GM20431 (cell line): ENCODE measurements around the gene ARHGAP18.

Experiments
- in situ Hi-C: fragments of 300-500 bp; cut with MseI, MboI; formaldehyde crosslinking; loops from one replicate; pipeline ENCODE4 v1.15.0; 2020; ENCODE audit warnings: low sequenced_read_pairs; ENCODE audit not compliant: unreplicated experiment

The ARHGAP18 gene

DNA sequence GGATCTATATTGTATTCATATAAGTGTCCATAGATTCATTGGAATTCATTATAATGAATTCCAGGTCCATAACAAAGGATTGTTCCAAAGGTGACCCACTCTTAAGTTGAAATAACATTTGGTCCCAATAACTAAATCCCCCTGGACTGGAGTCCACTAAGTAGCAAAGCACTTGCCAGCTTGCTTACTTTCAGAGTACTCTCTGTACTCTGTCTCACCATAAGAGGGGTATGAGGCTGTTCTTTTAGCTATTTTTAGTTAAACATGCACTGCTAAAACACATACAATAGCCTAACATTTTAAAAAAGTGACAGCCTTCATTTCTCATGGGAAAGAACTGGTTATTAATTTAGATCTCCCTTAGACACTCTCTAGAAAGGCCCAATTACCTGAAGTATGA, 16.7 kb upstream of the ARHGAP18 start:
- in situ Hi-C loops: loop anchor here (10.0 kb wide), 1 partner anchor 122 kb away; no protein-coding TSS in a partner anchor

- in situ Hi-C loops: loop anchor here (10.0 kb wide), 1 partner anchor 121 kb away; no protein-coding TSS in a partner anchor
Observed at GRCh38 chr6:129725341-129725740, 15.4 kb upstream of the ARHGAP18 start.

DNA sequence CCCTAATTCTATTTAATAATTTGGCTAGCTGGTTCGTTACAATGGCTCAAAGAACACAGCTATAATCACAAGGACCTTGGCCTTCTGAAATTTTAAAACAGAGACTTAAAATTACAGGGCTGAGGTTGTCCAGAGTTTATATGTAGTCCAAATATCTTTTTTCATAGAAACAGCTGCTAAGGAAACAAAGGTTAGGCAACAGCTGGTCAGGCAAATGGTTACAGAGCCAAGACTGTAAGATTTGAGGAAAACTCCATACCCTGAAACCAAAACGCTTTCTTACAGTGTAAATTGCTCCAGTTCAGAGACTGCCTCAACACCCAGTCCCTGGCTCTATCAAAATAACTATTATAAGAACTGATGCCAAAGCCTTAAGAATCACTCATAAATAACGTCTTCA, 9.7 kb upstream of the ARHGAP18 start:
- in situ Hi-C loops: loop anchor here (10.0 kb wide), 1 partner anchor 115 kb away; no protein-coding TSS in a partner anchor

DNA sequence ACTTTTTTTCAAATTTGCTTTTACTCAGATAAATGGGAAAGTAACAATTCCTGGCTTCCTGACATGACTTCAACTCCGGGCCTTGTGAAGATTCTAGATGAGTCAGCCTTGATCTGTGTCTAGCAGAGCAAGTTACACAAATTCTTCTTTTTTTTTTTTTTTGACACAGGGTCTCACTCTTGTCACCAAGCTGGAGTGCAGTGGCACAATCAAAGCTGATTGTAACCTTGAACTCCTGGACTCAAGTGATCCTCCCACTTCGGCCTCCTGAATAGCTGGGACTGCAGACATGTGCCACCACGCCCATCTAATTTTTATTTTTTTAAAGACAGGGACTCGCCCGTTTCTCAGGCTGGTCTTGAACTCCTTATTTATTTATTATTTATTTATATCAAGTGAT, 7.3 kb upstream of the ARHGAP18 start:
- in situ Hi-C loops: no loop called here

DNA sequence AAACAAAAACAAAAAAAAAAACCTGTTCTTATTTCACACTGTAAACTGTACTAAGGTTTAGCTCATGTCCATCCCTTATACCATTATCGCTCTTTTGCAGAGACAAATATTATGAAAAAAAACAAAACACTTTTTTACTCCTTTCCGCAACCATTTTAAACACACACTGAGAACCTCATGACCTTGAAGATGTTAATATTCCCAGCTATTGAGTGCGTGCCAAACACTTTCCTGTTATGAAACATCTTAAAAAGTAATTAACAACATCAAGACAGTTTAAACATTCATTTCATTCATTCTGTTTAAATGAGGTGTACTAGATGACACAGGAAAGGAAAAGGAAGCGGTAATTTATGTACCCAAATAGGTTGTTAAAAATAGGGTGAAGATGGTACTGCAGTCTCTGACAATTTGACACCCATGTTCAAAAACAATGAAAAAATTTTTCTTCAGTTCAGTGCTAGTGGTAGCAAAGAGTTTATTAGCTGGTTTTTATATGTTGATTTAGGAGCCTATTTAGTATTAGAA, 3.9 kb upstream of the ARHGAP18 start:
- in situ Hi-C loops: no loop called here

DNA sequence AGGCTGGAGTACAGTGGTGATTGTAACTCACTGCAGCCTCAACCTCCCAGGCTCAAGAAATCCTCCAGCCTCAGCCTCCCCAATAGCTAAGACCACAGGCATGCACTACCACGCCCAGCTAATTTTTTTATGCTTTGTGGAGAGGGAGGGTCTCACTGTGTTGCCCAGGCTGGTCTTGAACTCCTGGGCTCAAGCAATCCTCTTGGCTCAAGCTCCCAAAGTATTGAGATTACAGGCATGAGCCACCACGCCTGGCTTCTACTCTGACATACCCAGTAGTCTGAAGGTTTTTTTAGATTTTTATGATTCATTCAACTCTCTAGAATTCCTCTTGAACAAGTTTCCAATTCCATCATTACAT, 1.3 kb upstream of the ARHGAP18 start:
- in situ Hi-C loops: no loop called here

- in situ Hi-C loops: no loop called here
Observed at GRCh38 chr6:129710450-129711270, 683 bp upstream of the ARHGAP18 start.

GRCh38 chr6:129709196-129709768, 695 bp downstream of the ARHGAP18 start:
- in situ Hi-C loops: no loop called here

DNA sequence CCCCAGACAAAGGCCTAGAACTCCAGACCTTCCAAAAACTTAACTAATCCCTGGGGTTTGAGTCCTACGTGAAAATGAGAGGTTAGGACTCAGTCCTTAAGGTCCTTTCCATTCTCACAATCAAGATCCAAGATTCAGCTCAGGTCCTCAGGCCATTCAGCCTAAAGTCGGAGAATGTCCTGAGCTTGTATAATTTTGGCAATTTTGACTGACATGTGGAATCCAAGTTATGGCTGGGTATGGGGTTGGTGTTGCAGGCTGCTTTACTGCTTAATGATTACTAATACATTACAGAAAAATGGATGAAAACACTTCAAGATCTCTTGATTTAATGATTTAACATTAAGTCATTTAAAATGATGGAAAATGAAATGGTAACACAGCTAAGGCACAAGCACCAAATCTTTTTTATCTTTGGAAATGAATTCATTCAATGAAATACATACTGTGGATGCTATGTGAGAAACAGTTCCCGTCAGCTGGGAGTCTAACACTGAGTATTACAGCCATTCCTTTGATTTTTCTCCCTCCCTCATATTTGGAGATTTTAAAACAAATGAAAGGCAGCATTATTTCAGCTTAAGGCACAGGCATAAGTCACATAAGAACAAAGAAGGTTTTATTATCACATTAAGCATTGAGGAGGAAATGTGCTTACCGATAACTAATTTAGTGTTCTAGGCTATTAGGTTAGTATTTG, 1.3 kb downstream of the ARHGAP18 start:
- in situ Hi-C loops: no loop called here

- in situ Hi-C loops: no loop called here
Observed at GRCh38 chr6:129707882-129708495, 2.0 kb downstream of the ARHGAP18 start.

DNA sequence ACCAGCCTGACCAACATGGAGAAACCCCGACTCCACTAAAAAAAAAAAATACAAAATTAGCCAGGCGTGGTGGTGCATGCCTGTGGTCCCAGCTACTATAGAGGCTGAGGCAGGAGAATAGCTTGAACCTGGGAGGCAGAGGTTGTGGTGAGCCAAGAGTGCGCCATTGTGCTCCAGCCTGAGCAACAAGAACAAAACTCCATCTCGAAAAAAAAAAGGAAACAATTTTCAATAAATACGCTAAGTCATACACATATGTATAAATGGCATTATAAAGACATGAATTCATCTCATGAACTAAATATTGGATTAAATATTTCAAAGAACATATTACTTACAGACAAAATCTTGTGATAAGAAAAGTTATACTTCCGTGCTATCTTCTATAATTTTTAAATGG, 2.9 kb downstream of the ARHGAP18 start:
- in situ Hi-C loops: no loop called here

- in situ Hi-C loops: no loop called here
Observed at GRCh38 chr6:129705212-129705611, 4.8 kb downstream of the ARHGAP18 start.

GRCh38 chr6:129704708-129705107, 5.3 kb downstream of the ARHGAP18 start:
- in situ Hi-C loops: no loop called here

- in situ Hi-C loops: no loop called here
Observed at GRCh38 chr6:129701721-129702455, 8.1 kb downstream of the ARHGAP18 start.

DNA sequence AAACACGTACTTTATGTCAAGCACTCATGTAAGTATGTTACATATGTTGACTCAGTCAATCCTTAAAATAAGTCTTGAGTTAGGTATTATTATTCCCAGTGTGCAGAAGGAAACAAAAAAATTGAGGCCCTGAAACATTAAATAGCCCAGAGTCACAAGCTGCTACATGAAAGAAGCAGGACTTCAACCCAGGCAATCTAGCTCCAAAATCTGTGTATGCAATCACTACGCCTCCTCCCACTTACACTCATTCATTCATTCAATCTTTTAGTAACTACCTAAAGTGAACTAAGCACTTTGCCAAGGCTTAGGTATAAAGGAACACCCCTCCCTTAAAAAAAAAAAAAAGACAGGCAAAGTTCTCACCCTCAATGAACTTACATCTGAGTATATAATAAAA, 9.3 kb downstream of the ARHGAP18 start:
- in situ Hi-C loops: no loop called here

GRCh38 chr6:129699659-129700058, 10.3 kb downstream of the ARHGAP18 start:
- in situ Hi-C loops: no loop called here

GRCh38 chr6:129698430-129698829, 11.5 kb downstream of the ARHGAP18 start:
- in situ Hi-C loops: no loop called here

DNA sequence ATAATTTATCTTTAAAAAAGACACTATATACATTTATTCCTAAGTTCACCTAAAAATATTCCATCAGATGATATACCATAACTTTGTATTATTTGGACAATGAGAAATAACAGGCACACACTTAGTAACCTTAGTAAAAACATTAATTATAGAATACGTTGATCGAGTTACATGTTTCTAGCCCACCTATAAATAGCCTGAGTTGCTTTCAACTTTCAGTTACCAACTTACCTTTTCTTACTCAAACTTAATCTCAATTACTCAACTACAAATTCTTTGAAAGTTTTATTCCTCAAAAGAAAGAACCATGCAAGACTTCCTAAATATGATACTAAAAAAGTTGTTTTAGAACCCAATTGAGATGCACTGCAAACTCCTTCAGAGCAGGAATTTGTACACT, 12.2 kb downstream of the ARHGAP18 start:
- in situ Hi-C loops: no loop called here

DNA sequence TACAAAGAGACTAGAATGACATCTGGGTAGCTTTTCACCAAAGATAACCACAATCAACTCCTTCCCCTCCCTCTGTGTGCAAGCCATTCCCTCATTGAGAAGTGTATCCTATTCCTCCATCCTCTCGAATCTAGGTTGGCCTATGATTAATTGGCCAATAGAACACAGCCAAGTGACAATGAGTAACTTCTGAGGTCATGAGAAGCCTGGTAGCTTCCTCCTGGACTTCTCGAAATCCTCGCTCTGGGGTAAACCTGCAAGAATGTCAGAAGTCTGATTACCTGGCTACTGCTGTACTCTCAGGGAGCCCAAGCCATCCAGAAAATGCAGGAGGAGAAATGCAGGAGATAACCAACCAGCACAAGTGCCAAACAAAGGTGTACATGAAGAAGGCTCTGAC, 13.1 kb downstream of the ARHGAP18 start:
- in situ Hi-C loops: no loop called here

DNA sequence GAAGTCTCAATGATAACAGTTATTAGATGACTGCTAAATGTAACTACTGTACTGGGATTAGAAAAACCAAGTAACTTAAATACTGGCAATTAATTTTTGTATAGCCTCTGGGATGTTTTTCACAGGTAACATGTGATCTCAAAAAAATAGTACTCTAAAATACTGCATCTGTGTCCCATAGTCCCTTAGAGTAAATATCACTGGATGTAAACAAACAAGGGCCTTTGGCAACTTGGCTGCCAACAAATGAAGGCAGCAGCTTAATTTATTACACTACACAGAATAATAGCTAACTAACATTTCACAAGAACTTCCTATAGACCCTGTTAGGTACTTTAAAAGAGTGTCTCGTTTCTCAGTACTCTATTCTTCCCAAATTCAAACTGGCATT, 14.0 kb downstream of the ARHGAP18 start:
- in situ Hi-C loops: no loop called here
